GM21367 (cell line): Measurements from ENCODE around the gene SLC22A14.
"Not testable (repeated sequence)": the region's sequence is repeated elsewhere in the genome, so short reads cannot be mapped to it uniquely, and the experiment has no call there.

ENCODE experiments used
- ATAC-seq: cut with Tn5 transposase; IDR thresholded peaks from one replicate; pipeline ENCODE4 v1.9.1; 2021; ENCODE audit not compliant: unreplicated experiment

The SLC22A14 gene

GRCh38 chr3:38270606-38271005 lies 11.5 kb upstream of the SLC22A14 start:
- no peak for ATAC-seq

- ATAC-seq = no peak
Observed at GRCh38 chr3:38271553-38271952, 10.5 kb upstream of the SLC22A14 start.

GRCh38 chr3:38274864-38275649 lies 7.0 kb upstream of the SLC22A14 start:
- no peak for ATAC-seq

GRCh38 chr3:38275658-38276057 lies 6.4 kb upstream of the SLC22A14 start:
- no peak for ATAC-seq

GRCh38 chr3:38276081-38276916 lies 5.8 kb upstream of the SLC22A14 start:
- no peak for ATAC-seq

DNA sequence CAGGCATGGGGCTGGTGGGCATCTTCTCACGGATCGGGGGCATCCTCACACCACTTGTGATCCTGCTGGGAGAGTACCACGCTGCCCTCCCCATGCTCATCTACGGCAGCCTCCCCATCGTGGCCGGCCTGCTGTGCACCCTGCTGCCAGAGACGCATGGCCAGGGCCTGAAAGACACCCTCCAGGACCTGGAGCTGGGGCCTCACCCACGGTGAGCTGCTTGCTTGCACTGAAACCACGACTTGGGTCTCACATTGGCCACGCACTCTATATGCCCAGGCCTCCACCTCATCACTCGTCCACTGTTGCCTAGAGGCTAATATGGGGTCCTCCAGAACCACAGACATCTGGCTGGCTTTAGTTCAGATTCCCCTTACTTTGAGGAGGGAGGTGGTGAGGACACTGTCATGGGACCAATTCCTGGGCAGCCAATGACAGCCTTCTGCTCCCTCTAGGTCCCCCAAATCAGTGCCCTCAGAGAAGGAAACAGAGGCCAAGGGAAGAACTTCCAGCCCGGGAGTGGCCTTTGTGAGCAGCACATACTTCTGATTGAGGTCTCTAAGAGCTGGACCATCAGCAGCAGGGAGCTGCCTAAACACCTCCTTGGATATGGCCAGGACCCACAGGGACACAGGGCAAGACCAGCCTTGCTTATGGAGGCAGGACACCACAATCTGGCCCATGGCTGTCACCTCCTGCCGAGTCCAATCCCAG lies 5.0 kb upstream of the SLC22A14 start:
- no peak for ATAC-seq

- no peak for ATAC-seq
Observed at GRCh38 chr3:38278841-38279240, 3.3 kb upstream of the SLC22A14 start.

DNA sequence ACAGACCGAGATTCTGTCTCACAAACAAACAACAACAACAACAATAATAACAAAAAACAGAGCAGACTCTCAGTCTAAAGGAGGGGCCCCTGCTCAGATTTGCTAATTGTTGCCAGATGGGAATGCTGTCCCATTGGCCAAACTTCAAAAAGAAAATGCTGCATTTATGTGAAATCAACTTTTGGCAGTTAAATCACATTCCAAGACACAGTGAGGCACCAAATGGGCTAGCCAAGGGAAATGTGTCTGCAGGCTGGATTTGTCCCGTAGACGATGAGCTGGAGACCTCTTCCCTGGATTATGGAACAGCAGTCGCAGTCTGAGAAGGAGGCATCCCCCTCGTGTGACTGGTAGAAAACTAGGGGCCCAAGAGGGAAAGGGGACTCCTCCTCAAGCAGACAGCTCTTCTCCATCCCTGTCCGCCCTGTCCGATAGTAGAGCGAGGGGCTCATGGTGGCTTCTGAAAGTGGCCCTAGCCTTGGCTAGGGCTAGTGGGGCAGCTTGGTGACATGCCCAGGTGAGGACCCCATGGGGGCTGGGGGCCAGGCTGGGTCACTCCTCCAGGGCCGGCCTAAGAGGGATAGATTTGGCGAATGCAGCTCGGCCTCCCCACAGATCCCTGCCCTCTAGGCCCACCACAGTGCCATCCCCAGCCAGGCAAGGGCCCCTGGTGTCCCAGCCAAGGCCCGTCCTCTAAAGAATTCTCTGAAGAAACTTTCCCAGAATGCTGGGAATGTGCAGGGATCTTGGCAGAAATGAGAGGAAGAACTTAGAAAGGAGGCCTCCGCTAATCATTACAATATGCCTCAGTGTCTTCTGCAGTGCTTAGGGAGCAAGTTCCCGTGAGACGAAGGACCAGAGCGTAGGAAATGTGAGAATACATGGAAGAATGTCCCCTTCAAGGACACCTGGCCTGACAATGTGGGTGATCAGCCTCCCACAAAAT lies 2.0 kb downstream of the SLC22A14 start:
- no peak for ATAC-seq

GRCh38 chr3:38284756-38285150 lies 2.7 kb downstream of the SLC22A14 start:
- ATAC-seq = no peak

DNA sequence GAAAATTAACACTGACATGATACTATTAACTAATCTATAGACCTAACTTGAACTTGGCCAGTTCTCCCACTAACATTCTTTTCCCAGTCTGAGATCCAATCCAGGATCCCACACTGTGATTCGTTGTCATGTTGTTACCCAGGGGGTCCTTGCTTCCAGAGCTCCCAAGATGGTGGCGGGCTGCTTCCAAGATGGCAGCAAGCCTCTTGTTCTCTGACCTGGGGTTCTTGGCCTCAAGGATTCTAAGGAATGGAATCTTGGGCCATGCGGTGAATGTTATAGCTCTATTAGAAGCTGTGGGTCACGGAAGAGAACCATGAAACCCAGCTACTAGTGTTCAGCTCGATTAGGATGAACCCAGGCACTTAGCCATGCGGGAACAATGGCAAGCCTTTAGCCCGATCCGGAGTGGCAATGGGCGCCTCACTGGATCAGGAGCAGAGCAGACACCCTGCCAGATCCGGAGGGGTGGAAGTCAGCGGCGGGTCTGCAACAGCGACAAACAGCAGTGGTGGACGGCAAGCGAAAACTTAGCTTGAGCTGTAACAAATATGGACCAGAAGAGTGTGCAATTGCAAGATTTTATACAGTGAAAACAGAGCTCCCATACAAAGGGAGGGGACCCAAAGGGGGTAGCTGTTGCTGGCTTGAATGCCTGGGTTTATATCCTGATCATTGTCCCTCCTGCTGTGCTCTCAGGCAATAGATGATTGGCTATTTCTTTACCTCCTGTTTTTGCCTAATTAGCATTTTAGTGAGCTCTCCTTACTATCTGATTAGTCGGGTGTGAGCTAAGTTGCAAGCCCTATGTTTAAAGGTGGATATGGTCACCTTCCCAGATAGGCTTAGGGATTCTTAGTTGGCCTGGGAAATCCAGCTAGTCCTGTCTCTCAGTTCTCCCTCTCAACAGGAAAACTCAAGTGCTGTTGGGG lies 7.5 kb downstream of the SLC22A14 start:
- not testable (repeated sequence) for ATAC-seq

DNA sequence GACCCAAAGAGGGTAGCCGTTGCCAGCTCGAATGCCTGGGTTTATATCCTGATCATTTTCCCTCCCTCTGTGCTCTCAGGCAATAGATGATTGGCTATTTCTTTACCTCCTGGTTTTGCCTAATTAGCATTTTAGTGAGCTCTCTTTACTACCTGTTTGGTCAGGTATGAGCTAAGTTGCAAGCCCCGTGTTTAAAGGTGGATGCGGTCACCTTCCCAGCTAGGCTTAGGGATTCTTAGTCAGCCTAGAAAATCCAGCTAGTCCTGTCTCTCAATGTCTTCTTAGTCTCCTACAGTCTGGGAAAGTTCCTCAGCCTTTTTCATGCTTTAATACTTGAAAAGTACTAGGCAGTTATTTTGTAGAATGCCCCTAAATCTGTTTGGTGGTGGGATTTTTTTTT lies 15.0 kb downstream of the SLC22A14 start:
- ATAC-seq = not testable (repeated sequence)

DNA sequence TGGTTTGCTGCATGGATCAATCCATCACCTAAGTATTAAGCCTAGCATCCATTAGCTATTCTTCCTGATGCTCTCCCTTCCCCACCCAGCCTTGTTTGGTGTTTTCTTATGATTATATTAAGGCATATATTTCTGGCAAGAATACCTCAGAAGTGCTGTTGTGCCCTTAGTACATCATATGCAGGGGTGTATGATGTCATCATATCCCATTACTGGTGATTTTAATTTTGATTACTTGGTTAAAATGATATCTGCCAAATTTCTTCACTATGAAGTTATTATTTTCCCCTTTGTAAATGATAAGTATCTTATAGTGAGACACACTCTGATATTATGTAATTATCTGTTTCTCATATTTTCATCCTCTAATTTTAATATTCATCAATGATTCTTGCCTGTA lies 15.4 kb downstream of the SLC22A14 start:
- ATAC-seq = no peak

- no peak for ATAC-seq
Observed at GRCh38 chr3:38297947-38298711, 16.0 kb downstream of the SLC22A14 start.

DNA sequence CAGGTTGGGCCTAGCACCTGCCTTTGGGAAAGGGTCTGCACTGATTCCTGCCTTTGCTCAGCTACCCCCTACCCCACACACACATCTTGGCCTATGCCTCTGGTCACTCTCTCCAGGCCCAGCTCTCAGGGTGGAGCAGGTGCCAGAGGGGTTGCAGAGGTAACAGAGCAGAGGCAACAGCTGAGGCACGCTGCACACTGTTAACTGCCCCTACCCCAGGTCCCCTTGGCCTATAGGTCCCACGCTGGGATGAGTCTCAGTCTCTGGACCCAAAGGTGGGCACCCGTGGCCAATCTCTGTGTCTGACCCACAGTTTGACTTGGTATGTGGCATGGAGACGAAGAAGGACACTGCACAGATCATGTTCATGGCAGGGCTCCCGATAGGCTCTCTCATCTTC lies 24.8 kb downstream of the SLC22A14 start:
- no peak for ATAC-seq

DNA sequence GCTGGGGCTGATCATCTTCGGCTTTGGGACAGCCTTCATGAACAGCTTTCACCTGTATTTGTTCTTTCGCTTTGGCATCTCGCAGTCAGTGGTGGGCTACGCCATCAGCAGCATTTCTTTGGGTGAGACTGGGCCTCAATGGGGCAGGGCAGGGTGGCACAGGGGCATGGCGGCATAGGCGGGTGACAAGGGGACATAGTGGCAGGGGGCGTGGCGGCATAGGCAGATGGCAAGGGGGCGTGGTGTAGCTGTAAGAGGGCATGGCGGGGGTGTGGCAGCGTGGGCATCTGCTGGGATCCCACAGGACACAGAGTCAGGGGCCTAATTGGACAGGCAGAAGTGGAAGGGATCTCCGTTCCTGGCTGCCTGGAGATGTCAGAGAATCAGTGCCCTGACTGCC lies 25.5 kb downstream of the SLC22A14 start:
- no peak for ATAC-seq

DNA sequence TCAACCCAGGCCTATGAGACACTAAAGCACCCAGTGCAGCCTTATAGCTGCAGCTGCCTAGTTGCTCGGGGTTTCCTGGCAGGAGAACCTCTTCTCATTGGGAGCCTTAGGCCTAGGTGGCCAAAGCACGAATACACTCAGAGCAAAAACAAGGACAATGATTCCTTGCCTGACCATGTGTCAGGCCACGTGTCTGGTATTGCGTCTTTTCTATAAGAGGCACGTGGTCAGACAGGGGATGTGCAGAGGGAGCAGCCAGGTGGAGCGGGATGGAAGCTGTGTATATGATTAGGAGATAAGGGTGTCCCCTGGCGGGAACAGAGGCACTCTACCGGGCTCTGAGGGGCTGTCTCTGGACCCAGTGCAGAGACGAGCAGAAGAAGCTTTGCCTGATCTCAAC lies 26.4 kb downstream of the SLC22A14 start:
- no peak for ATAC-seq

GRCh38 chr3:38311476-38311875 lies 29.4 kb downstream of the SLC22A14 start:
- ATAC-seq = no peak

GRCh38 chr3:38311941-38312340 lies 29.8 kb downstream of the SLC22A14 start:
- ATAC-seq = no peak

DNA sequence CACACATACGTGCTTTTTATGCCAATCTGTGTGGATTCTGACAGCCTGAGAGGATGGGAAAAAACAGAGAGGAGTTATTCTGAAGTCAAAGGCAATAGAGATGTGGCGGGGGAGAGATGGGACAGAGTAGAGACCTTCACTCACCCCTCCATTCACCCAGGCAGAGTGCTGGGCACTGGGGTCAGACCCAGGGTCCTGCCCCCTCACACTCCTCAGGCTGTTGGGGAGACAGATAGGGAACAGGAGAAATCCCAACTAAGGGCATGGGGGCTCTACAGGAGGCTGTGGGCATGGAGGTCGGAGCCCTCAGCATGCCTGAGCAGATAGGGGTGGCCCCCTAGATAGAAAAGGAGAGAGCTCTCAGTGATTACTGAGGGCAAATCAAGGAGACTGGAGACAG lies 30.3 kb downstream of the SLC22A14 start:
- no peak for ATAC-seq
